ENCODE data around the gene P2RY14. TPM values are rescaled to one million over a fixed set of nuclear protein-coding genes. Genes with fewer than 3 reads are reported as not detected.
"Not testable (repeated sequence)": the region's sequence is repeated elsewhere in the genome, so short reads cannot be mapped to it uniquely, and the experiment has no call there.

The P2RY14 gene
- total RNA-seq, 1 experiment from 2014 or later: not detected

- Histone ChIP-seq H3K27me3 (no peaks in the 10 kb centered on the region; the same call in 1 of the 2 replicates), H3K9me3 (no peaks in the 10 kb centered on the region), H3K36me3 (no peaks in the 10 kb centered on the region), H3K4me3 (no peak overlapping the region)
- no peak for DNase-seq
These were observed 1.7 kb downstream of the P2RY14 start for GRCh38 chr3:151276687-151277042.

GRCh38 chr3:151276038-151276686 lies 2.2 kb downstream of the P2RY14 start:
- Histone ChIP-seq H3K36me3 (no peaks in the 10 kb centered on the region), H3K9me3 (no peaks in the 10 kb centered on the region), H3K4me3 (no peak overlapping the region), H3K27me3 (no peaks in the 10 kb centered on the region; the same call in 1 of the 2 replicates)
- DNase-seq: no peak

GRCh38 chr3:151275091-151275490 lies 3.3 kb downstream of the P2RY14 start:
- DNase-seq: no peak
- H3K9me3 ChIP-seq: no peaks in the 10 kb centered on the region
- no peak overlapping the region for H3K4me3 ChIP-seq
- no peaks in the 10 kb centered on the region for H3K36me3 ChIP-seq
- peaks cover 6% of the 10 kb centered on the region; the same call in 1 of the 2 replicates for H3K27me3 ChIP-seq

GRCh38 chr3:151269631-151270030 lies 8.7 kb downstream of the P2RY14 start:
- no peak for DNase-seq
- no peaks in the 10 kb centered on the region for H3K36me3 ChIP-seq
- H3K9me3 ChIP-seq: no peaks in the 10 kb centered on the region
- H3K4me3 ChIP-seq: no peak overlapping the region
- peaks cover 6% of the 10 kb centered on the region; the same call in 1 of the 2 replicates for H3K27me3 ChIP-seq

- no peak for DNase-seq
- H3K36me3 ChIP-seq: no peaks in the 10 kb centered on the region
- H3K4me3 ChIP-seq: no peak overlapping the region
- peaks cover 6% of the 10 kb centered on the region; the same call in 1 of the 2 replicates for H3K27me3 ChIP-seq
- no peaks in the 10 kb centered on the region for H3K9me3 ChIP-seq
These were observed 9.8 kb downstream of the P2RY14 start for GRCh38 chr3:151268267-151269235.

GRCh38 chr3:151267066-151267465 lies 11.3 kb downstream of the P2RY14 start:
- Histone ChIP-seq H3K27me3 (peaks cover 6% of the 10 kb centered on the region; the same call in 1 of the 2 replicates), H3K4me3 (no peak overlapping the region), H3K36me3 (no peaks in the 10 kb centered on the region), H3K9me3 (no peaks in the 10 kb centered on the region)
- DNase-seq: no peak

GRCh38 chr3:151265866-151266265 lies 12.5 kb downstream of the P2RY14 start:
- H3K36me3 ChIP-seq: no peaks in the 10 kb centered on the region
- no peak for DNase-seq
- H3K9me3 ChIP-seq: no peaks in the 10 kb centered on the region
- peaks cover 6% of the 10 kb centered on the region; the same call in 1 of the 2 replicates for H3K27me3 ChIP-seq
- H3K4me3 ChIP-seq: no peak overlapping the region

GRCh38 chr3:151265166-151265565 lies 13.2 kb downstream of the P2RY14 start:
- DNase-seq: no peak
- H3K27me3 ChIP-seq: peaks cover under 1% of the 10 kb centered on the region; the same call in 1 of the 2 replicates

GRCh38 chr3:151264605-151265004 lies 13.7 kb downstream of the P2RY14 start:
- DNase-seq: no peak
- Histone ChIP-seq H3K4me3 (no peak overlapping the region), H3K36me3 (no peaks in the 10 kb centered on the region), H3K27me3 (peaks cover 2% of the 10 kb centered on the region; the same call in 1 of the 2 replicates), H3K9me3 (no peaks in the 10 kb centered on the region)

More at GRCh38 chr3:151265166-151265565, 13.2 kb downstream of the P2RY14 start:
- Histone ChIP-seq H3K9me3 (no peaks in the 10 kb centered on the region), H3K4me3 (no peak overlapping the region), H3K36me3 (no peaks in the 10 kb centered on the region)

GRCh38 chr3:151262871-151263525 lies 15.3 kb downstream of the P2RY14 start:
- Histone ChIP-seq H3K9me3 (no peaks in the 10 kb centered on the region), H3K27me3 (peaks cover 4% of the 10 kb centered on the region), H3K4me3 (no peak overlapping the region), H3K36me3 (no peaks in the 10 kb centered on the region)
- no peak for DNase-seq

GRCh38 chr3:151259664-151260063 lies 18.7 kb downstream of the P2RY14 start:
- H3K9me3 ChIP-seq: no peaks in the 10 kb centered on the region
- H3K4me3 ChIP-seq: no peak overlapping the region
- peaks cover 16% of the 10 kb centered on the region for H3K27me3 ChIP-seq
- no peaks in the 10 kb centered on the region for H3K36me3 ChIP-seq
- DNase-seq: no peak

GRCh38 chr3:151256749-151257148 lies 21.6 kb downstream of the P2RY14 start:
- Histone ChIP-seq H3K27me3 (peaks cover 21% of the 10 kb centered on the region), H3K9me3 (no peaks in the 10 kb centered on the region), H3K4me3 (no peak overlapping the region), H3K36me3 (no peaks in the 10 kb centered on the region)
- no peak for DNase-seq

- DNase-seq: no peak
- H3K36me3 ChIP-seq: no peaks in the 10 kb centered on the region
- H3K4me3 ChIP-seq: no peak overlapping the region
- H3K9me3 ChIP-seq: no peaks in the 10 kb centered on the region
- H3K27me3 ChIP-seq: peaks cover 9% of the 10 kb centered on the region
These were observed 29.5 kb downstream of the P2RY14 start for GRCh38 chr3:151248772-151249337.

GRCh38 chr3:151242006-151242405 lies 36.3 kb downstream of the P2RY14 start:
- H3K9me3 ChIP-seq, H3K36me3 ChIP-seq, DNase-seq, H3K4me3 ChIP-seq, H3K27me3 ChIP-seq: not testable (repeated sequence)

- H3K4me3 ChIP-seq: no peak overlapping the region
- no peaks in the 10 kb centered on the region for H3K36me3 ChIP-seq
- no peaks in the 10 kb centered on the region for H3K9me3 ChIP-seq
- DNase-seq: no peak
- no peaks in the 10 kb centered on the region for H3K27me3 ChIP-seq
These were observed 41.6 kb downstream of the P2RY14 start for GRCh38 chr3:151236736-151237135.

GRCh38 chr3:151236316-151236715 lies 42.0 kb downstream of the P2RY14 start:
- H3K27me3 ChIP-seq: no peaks in the 10 kb centered on the region
- H3K4me3 ChIP-seq: no peak overlapping the region
- no peaks in the 10 kb centered on the region for H3K36me3 ChIP-seq
- no peaks in the 10 kb centered on the region for H3K9me3 ChIP-seq
- no peak for DNase-seq

- no peak for DNase-seq
- H3K9me3 ChIP-seq: no peaks in the 10 kb centered on the region
- H3K27me3 ChIP-seq: no peaks in the 10 kb centered on the region
- H3K4me3 ChIP-seq: no peak overlapping the region
- H3K36me3 ChIP-seq: no peaks in the 10 kb centered on the region
These were observed 43.5 kb downstream of the P2RY14 start for GRCh38 chr3:151234825-151235224.

All from MG63 (cell line).